Suprapubic skin (tissue), 4 donors: ENCODE data around the gene NRP1. TPM values are rescaled to one million over a fixed set of nuclear protein-coding genes. Genes with fewer than 3 reads are reported as not detected.

Experiments used
- DNase-seq, 2 donors: peaks; one replicate each; pipeline ENCODE4 v3.0.0-alpha.2; 2019; ENCODE audit warnings: low spot score in 2 of 2
- H3K27ac ChIP-seq: fragments of 200-600 bp; sonication (generic); one replicate; pipeline ENCODE4 v1.5.1; 2019
- H3K27me3 ChIP-seq: fragments of 200-600 bp; sonication (generic); one replicate; pipeline ENCODE4 v1.5.1; 2019
- H3K36me3 ChIP-seq: fragments of 200-600 bp; sonication (generic); one replicate; pipeline ENCODE4 v1.5.1; 2019
- H3K4me1 ChIP-seq: fragments of 200-600 bp; sonication (generic); one replicate; pipeline ENCODE4 v1.5.1; 2019
- H3K4me3 ChIP-seq: fragments of 200-600 bp; sonication (generic); one replicate; pipeline ENCODE4 v1.5.1; 2019; ENCODE audit warnings: mild to moderate bottlenecking
- H3K9me3 ChIP-seq: fragments of 200-600 bp; sonication (generic); one replicate; pipeline ENCODE4 v1.5.1; 2019
- EP300 ChIP-seq: sonication (generic); formaldehyde crosslinking; IDR thresholded peaks from one replicate; pipeline ENCODE4 v1.6.1; 2017; ENCODE audit warnings: antibody characterized with exemption
- POLR2A ChIP-seq, 2 donors: fragments of 450-650 bp; IDR thresholded peaks; one replicate each; pipeline ENCODE4 v1.6.1; 2017; ENCODE audit warnings: antibody characterized with exemption in 2 of 2, mild to moderate bottlenecking in 2 of 2, moderate library complexity in 2 of 2
- POLR2AphosphoS5 ChIP-seq, 3 donors: sonication (generic); formaldehyde crosslinking; IDR thresholded peaks; one replicate each; pipeline ENCODE4 v1.6.1; 2017; ENCODE audit warnings: antibody characterized with exemption in 3 of 3
- WGBS: methylation state at CpG from one replicate; pipeline ENCODE4 v1.1.5; 2018; 5-methylcytosine and 5-hydroxymethylcytosine counted together
- total RNA-seq, 4 donors: library from RNA; depleted of rRNA; stranded (reverse); fragments of >200 nt; gene quantifications; one replicate each; pipeline ENCODE4 v1.1.0, GENCODE V29; 2016
- TF ChIP-seq, protein P1 (sequence below), 2 donors: fragments of 200-600 bp in 1 of 2; fragments of 450-650 bp in 1 of 2; sonication (generic) in 1 of 2; IDR thresholded peaks; one replicate each; pipeline ENCODE4 v1.5.1; 2016 to 2019; ENCODE audit warnings: antibody characterized with exemption in 2 of 2, mild to moderate bottlenecking in 1 of 2, moderate library complexity in 1 of 2

The NRP1 gene
- total RNA-seq, 4 donors from 2014 or later = 9.5 to 23.7 (median 18.2) TPM

DNA sequence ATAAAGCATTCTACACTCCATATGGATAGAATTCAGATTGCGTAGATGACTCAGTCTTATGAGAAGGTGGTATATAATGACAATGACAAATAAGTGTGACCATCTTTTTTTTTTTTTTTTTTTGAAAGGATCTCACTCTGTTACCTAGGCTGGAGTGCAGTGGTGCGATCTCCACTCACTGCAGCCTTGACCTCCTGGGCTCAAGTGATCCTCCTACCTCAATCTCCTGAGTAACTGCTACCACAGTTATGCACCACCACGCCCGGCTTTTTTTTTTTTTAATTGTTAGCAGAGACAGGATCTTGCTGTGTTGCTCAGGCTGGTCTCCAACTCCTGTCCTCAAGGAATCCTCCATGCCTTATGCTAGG is 43.2 kb upstream of the NRP1 start:
- H3K27ac ChIP-seq = no peak overlapping the region
- WGBS = 81% methylated on average over 4 of the region's 4 CpGs

DNA sequence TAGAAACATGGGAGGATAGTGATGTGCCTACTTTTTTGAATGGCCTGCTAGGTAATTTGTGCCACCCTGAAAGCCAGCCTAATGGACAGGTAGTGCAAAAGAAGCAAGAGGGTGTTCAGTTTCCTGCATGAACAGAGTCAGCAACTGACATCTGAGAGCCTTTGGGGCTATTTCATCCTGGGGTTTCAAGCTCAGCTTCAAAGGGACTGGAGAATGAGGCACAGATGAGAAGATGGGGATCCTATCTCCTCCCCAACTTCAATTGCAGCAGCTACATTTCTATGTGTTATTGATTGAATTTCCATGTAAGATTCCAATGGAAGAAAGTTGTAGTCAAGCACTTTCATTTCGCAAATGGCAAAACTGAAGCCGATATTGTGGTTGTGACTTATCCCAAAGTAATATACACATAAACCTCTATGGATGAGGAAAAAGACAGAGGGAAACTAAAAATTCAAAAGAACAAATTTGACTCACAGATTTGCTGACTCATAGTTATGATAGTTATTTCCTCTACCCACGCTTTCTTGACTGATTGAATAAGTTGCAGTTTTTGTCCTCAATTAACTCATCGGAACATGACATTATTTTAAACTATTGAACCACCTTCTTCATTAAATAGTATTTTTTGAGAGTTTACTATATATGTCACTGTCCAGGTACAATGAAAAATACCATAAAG is 42.6 kb upstream of the NRP1 start:
- Histone ChIP-seq H3K27ac (no peak overlapping the region), H3K9me3 (no peaks in the 10 kb centered on the region), H3K4me3 (no peak overlapping the region), H3K36me3 (no peaks in the 10 kb centered on the region), H3K27me3 (no peaks in the 10 kb centered on the region), H3K4me1 (no peaks in the 10 kb centered on the region)
- no peak for TF ChIP-seq POLR2AphosphoS5 (IDR thresholded peaks at IDR 0.05)
- no peak for TF ChIP-seq POLR2A (IDR thresholded peaks at IDR 0.05)
- TF ChIP-seq, protein P1, sequence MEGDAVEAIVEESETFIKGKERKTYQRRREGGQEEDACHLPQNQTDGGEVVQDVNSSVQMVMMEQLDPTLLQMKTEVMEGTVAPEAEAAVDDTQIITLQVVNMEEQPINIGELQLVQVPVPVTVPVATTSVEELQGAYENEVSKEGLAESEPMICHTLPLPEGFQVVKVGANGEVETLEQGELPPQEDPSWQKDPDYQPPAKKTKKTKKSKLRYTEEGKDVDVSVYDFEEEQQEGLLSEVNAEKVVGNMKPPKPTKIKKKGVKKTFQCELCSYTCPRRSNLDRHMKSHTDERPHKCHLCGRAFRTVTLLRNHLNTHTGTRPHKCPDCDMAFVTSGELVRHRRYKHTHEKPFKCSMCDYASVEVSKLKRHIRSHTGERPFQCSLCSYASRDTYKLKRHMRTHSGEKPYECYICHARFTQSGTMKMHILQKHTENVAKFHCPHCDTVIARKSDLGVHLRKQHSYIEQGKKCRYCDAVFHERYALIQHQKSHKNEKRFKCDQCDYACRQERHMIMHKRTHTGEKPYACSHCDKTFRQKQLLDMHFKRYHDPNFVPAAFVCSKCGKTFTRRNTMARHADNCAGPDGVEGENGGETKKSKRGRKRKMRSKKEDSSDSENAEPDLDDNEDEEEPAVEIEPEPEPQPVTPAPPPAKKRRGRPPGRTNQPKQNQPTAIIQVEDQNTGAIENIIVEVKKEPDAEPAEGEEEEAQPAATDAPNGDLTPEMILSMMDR (IDR thresholded peaks at IDR 0.05) = no peak
- no peak for TF ChIP-seq EP300
- WGBS = 68% methylated on average over 4 of the region's 4 CpGs
- no peak for DNase-seq

More for the DNA sequence above, 43.2 kb upstream of the NRP1 start:
- Histone ChIP-seq H3K9me3 (no peaks in the 10 kb centered on the region), H3K27me3 (no peaks in the 10 kb centered on the region), H3K4me3 (no peak overlapping the region), H3K4me1 (no peaks in the 10 kb centered on the region), H3K36me3 (no peaks in the 10 kb centered on the region)
- no peak for DNase-seq
- TF ChIP-seq EP300 = no peak
- TF ChIP-seq POLR2AphosphoS5 (IDR thresholded peaks at IDR 0.05) = no peak
- TF ChIP-seq, protein P1 (IDR thresholded peaks at IDR 0.05) = no peak
- TF ChIP-seq POLR2A (IDR thresholded peaks at IDR 0.05) = no peak

DNA sequence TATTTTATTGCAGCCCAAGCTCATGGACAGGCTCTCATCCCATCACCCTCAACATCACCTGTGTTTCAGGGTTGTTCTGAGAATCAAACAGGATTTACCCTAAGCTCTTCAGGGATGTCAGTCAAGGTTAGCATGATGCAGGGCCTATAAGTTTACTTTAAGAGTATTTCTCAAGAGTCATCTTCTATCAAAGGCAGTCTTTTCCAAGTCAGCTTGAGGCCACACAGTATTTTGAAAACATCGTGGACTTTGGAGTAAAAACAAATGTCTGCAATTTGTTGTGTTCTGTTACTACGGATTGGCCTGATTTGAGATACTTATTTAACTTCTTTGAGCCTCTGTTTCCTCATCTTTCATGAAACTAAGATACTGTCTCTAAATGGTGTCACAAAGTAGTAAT is 42.0 kb upstream of the NRP1 start:
- DNase-seq = no peak
- Histone ChIP-seq H3K4me3 (no peak overlapping the region), H3K27ac (no peak overlapping the region), H3K9me3 (no peaks in the 10 kb centered on the region), H3K27me3 (no peaks in the 10 kb centered on the region), H3K36me3 (no peaks in the 10 kb centered on the region), H3K4me1 (no peaks in the 10 kb centered on the region)
- TF ChIP-seq EP300 = no peak
- TF ChIP-seq, protein P1 (IDR thresholded peaks at IDR 0.05) = no peak
- no peak for TF ChIP-seq POLR2AphosphoS5 (IDR thresholded peaks at IDR 0.05)
- no peak for TF ChIP-seq POLR2A (IDR thresholded peaks at IDR 0.05)
- WGBS = 70% methylated on average over 2 of the region's 2 CpGs

DNA sequence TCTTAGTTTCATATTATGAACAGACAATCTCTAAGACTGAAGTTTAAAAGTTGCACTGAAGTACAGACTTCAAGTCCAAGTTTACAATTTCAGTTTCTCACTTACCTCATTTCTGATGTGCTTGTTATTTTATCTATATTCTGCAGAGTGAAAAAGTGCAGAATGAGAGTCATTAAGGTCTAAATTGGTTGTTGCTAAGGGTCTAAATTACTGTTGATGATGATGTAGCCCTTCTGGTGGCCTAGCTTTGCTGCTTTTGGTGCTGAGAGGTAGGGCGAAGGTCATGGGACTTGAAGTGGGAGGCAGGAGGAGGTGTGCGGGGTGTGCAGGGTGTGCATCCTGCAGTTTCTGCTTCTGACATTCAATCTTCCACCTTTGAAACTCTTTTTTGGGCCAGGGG is 38.8 kb upstream of the NRP1 start:
- Histone ChIP-seq H3K27me3 (no peaks in the 10 kb centered on the region), H3K36me3 (no peaks in the 10 kb centered on the region), H3K9me3 (no peaks in the 10 kb centered on the region), H3K4me3 (no peak overlapping the region), H3K4me1 (no peaks in the 10 kb centered on the region), H3K27ac (no peak overlapping the region)
- WGBS = 92% methylated on average over 2 of the region's 2 CpGs
- DNase-seq = no peak
- TF ChIP-seq EP300 = no peak
- TF ChIP-seq POLR2AphosphoS5 (IDR thresholded peaks at IDR 0.05) = no peak
- TF ChIP-seq, protein P1 (IDR thresholded peaks at IDR 0.05) = no peak
- TF ChIP-seq POLR2A (IDR thresholded peaks at IDR 0.05) = no peak

DNA sequence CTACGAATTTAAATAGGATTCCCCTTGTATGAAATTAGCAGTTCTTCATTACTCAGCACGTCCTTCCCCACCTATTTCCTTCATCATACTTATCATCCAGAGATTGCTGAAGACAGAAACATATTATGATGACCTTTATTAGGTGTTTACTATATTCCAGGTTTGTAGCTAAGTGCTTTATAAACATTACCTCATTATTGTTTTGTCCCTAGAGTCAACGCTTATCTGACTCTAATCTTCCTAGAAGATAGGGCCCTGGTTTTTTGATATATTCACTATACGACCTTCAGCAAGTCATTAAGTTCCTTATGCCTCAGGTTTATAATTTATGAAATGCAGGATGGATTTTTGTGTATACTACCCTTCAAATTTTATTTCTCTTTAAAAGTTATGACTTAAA is 36.8 kb upstream of the NRP1 start:
- H3K9me3 ChIP-seq = peaks cover 3% of the 10 kb centered on the region
- H3K27me3 ChIP-seq = no peaks in the 10 kb centered on the region
- H3K27ac ChIP-seq = no peak overlapping the region
- H3K36me3 ChIP-seq = no peaks in the 10 kb centered on the region
- WGBS = 92% methylated on average over 4 of the region's 4 CpGs
- no peaks in the 10 kb centered on the region for H3K4me1 ChIP-seq
- H3K4me3 ChIP-seq = no peak overlapping the region
- DNase-seq = no peak
- TF ChIP-seq EP300 = no peak
- no peak for TF ChIP-seq POLR2A (IDR thresholded peaks at IDR 0.05)
- TF ChIP-seq POLR2AphosphoS5 (IDR thresholded peaks at IDR 0.05) = no peak
